Kasumi-1 (cell line): ENCODE measurements around the gene EPAS1.

ENCODE experiments used
- DNase-seq, 2 experiments: peaks; one replicate each; lab custom pipeline; 2025; lab: John Stamatoyannopoulos, UW

The EPAS1 gene

DNA sequence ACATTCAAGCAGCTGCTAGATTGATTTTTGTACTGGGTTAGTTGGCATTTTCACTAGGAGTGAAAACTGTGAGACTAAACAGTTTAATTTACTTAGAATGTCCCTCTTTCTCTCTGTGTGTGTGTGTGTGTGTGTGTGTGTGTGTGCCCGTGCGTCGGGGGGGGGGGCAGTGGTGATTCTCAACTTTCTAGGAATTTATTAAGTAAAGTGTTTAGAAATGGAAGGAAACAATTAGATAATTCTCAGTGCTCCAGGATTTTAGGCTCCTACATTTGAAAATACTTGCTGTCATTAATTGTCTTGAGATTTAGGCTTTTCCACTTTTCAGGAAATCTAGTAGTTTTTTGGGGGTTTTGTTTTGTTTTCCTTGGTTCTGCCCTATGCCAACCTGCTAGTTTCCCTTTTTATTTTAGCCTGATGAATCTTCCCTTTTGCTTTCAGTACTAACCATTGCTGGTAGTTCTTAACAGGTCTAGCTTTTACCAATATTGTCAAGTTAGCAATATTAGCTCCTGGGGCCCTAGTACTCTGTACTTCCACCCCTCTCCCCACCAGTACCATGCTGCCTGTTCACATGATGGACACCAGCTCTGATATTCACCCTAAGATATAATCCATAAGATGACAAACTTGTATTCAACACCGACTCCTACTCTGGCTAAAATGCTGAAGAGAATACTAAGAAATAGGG is 4.9 kb downstream of the EPAS1 start:
- DNase-seq, result no peak

DNA sequence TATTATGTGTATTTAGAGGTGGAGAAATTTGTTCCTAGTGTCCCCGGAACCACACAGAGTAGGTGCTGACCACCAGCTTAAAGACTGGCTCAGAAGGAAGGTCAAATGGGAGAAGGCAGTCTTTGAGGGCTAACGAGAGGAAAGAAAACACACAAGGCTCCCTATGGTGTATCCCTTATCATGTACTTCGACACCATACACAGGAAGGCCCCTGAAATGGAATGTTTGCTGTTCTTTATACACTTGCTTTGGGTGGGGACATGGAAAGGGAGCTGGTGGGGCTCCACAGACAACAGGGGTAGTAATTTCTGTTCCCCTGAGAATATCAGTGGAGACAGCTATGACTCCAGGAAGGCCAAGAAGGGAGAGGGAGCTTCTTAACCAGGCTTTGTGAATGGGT is 6.0 kb downstream of the EPAS1 start:
- DNase-seq, result no peak

DNA sequence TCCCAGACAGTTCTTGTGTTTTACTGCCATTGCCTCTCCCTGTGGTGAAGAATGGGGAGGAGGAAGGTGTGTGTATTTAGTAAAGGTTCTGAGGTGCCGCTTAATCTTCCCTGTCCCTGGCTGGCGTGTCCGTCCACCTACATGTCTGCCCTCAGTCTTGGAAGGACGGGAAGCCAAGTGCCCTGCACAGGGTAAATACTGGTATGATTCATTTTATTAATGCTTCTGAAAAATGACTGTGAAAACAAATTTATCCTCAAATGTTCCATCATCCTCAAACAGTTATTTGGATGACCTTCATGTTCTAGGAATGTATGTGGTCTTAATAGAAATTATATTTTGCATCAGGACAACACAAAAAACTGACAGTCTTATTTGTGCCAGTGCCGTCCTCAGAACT is 6.6 kb downstream of the EPAS1 start:
- DNase-seq, result no peak

DNA sequence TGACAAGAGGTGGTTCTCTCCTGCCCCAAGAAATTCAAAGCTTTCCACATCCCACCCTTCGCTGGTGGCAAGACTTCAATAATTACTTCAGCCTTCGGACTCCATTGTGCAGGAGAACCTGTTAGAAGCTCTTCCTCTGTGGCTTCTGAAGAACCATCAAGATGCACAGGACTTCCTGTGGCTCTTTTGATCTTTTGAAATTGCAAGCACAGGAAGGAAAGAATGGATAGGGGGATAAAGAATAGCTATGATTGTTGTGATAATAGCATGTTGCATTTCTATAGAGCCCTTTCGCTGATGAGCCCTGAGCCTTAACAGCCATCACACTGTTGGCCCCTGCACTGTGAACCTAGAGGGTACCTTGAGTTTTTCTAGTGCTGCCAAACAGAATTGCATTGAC is 7.4 kb downstream of the EPAS1 start:
- DNase-seq, result no peak

DNA sequence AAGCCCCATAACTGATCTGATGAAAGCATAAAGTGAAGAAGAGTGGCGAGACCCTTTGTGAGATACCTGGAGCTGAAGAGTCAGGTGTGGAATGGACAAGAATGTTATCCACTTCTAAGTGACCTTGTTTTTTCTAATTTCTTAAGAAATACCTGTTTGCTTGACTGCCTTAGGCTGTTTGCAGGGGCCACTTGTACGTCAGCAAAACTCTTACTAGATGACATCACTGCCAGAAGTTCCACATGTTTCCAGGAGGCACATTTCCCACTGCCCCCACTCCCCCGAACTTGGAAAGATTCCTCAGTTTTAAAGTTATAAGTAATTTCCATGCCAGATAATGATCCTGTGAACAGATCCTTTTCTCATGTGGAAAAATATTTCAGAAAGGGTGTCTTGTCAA is 8.0 kb downstream of the EPAS1 start:
- no peak for DNase-seq

DNA sequence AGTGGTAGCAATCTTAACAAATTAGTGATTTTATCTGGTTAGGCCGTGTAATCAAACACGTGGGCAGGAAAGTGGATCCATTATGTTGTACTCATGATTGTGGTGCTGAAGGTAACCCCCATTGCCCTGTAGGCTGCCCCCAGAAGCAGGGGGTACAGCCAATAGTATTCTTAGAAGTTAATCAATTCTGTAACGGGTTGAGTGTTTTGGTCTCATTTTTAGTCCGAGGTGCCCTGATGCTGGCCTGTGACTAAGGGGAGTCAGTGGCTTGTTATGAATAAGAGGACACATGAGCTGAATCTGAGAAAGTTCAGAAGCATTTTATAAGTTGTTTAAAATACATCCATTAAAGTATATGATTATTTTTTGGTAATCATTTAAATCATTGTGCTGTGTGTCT is 8.6 kb downstream of the EPAS1 start:
- DNase-seq, result no peak

DNA sequence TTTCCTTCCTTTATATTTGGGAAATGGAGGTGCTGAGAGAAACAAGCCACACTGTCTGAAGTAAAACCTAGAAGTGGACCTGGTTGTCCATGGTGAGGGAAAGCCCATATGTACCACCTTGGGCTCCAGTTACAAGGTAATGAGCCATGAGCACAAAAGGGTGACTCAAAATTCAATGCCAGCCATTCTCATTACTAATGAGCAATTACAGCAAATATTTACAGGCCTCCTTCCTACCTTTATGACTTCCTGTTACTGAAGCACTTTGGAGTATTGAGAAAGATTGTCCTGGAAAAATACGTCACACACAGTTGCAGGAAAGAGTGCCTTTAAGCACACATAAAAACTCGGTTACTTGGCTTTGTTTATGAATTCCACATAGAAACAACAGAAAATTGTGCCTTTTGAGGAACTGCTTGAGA is 9.1 kb downstream of the EPAS1 start:
- DNase-seq, result no peak

DNA sequence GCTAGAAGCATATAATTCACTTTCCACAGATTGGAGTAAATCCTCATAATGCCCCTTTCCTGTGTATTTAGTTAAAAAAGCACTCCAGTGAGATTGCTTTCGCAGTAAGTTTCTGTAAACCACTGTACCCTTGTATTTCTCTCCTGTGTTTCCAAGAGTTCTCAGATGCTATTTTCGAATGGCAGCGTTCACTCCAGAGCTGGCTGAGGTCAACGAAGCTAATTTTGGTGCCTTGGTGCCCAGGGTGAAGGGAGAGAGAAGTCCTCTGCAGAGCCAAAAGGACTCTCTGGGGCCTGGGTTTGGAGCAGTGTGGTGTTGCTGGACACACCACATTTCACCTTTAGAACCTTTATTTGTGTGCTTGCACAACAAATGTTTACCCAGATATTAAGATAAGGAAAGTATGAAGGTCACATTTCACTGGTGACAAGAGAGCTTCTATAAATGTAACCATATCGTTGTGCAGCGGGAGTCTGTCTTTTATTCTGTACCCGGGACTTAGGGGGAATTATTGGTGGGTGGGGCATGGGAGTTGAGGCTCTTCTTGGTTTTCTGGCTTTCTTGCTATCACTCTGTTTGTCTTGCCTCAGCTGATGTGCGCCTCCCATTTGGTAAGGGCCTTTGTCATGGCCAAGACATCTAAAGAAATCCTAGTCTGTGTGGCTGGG is 9.9 kb downstream of the EPAS1 start:
- no peak for DNase-seq

DNA sequence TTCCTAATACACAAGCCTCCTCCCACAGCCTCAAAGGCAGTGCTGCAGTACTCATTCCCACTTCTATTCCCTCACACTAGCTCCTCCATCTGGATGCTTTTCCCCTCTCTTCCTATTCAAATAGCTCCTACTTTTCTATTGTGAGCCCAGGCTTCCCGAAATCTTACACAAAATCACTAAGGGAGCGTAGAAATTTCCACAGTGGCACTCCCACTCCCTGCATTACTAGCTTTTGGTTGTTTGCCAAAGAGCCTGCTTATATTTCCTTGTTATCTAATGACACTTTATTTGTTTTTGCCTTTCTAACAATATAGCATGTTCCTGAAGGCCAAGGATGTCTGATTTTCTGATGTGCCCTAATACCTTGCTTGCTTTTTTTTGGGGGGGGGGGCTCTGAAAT is 10.9 kb downstream of the EPAS1 start:
- DNase-seq, result no peak

DNA sequence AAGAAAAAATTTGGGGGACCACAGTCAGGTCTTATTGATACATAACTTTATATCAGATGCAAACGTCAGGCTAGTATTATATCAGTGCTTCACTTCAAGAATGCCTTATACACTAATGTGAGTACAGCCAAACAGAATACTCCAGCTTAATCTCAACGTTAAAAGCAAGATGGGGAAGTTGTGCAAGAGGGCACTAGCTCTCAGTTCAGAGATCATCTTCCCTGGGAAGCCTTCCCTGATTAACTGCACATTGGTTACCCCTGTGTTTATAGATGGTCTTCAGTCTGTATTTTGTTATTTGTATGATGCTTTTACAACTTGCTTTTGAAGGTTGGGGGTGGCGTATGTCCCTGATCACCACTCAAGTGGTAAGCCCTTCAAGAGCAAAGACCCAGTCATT is 11.4 kb downstream of the EPAS1 start:
- peak; percentile 26 to 49 for DNase-seq

DNA sequence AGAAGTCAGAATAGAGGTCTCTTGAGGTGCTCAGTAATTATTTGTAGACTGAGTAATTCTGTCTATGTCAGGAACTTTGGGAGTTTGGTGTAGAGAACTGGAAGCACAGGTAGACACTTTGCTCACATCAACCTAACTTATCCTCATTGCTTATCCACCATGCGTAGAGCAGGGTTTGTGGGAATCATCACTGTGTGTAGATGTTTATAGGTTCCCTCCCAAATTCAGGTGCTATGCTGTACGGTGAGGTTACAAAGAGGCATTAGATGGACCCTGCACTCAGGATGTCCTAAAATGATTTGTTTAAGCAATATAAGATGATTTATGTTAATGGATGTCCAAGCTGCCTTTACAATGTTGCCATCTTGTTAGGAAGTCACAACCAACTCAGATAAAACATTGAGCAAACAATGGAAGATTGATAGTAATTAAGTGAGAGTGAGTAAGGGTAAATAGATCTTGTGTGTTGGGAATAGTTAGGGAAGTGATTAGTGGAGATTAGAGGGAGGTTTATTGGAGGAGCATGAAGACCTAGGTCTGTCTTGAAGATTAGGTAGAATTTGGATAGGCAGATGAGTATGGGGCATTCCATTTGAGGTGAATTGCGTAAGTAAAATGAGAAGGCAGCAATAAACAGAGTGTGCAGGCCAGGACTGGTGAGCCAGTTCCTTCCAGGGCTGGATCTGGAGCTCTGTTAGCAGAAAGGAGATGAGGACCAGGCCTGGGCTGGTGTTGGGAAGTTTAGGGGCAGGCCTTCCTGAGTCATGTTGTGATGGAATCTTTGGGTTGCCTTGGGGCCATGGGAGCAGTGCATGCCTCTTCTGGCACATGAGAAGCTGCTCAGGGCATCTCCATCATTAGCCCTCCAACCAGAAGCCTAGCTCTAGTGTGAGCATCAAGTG is 12.1 kb downstream of the EPAS1 start:
- DNase-seq, result no peak

DNA sequence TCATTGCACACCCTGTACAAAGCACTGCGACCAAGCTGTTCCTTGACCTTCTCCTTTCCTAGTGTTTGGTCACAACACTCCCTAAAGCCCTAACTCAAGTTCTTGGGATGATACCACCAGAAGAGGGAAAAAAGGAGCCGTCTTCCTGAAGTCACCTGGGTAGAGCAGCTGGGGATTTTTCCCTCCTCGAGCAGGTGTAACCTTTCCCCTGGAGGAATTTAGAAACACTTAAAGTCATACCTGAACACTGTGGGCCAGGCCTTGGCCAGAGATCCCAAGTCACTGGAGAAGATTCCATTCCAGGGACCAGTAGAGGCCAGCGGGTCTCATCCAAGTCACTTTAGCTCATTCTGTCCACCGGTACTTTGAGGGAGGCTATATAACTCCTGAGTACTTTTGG is 13.2 kb downstream of the EPAS1 start:
- DNase-seq, result no peak

DNA sequence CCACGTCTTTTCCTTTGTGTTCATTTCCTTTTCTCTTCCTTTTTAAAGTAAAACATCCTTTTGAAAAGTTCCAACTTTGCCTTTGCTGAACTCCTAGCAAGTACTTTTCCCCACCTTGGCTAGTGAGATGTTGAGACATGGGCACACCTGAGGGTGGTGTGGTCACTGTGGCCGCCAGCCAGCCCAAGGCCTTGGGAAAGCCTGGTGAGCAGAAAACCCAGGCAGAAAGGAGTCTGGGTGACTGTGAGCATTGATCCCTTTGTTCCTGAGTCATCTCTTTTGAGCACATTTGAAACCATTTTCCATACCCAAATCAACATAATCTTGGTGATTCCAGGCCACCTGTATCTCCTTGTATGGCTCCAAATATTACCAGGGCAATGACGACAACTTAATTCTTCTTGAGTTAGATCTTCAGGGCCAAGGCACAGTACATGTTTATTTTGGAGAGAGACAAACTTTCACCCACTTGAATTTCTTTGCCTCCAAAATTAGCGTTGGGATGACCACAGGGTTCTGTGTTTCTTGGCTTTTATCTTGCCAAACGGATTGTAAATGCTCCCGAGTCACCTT is 14.5 kb downstream of the EPAS1 start:
- DNase-seq, result no peak

DNA sequence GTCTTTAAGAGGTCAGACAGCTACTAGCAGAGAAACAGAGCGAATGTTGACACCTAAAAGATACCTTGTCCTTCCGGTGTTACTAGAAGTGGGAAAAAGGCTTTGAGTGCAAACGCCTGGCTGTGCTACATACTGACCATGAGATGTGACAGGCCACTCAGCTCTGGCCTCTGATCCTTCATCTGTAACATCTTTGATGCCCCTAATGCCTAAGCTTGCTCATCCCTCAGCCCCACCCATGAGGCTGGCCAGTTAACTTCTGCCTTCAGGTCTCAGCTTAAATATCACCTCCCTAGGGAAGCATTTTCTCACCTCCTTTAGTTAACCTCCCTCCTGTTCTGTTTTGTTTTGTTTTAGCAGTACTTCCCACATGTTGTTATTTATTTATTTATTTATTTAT is 15.9 kb downstream of the EPAS1 start:
- DNase-seq, result no peak

DNA sequence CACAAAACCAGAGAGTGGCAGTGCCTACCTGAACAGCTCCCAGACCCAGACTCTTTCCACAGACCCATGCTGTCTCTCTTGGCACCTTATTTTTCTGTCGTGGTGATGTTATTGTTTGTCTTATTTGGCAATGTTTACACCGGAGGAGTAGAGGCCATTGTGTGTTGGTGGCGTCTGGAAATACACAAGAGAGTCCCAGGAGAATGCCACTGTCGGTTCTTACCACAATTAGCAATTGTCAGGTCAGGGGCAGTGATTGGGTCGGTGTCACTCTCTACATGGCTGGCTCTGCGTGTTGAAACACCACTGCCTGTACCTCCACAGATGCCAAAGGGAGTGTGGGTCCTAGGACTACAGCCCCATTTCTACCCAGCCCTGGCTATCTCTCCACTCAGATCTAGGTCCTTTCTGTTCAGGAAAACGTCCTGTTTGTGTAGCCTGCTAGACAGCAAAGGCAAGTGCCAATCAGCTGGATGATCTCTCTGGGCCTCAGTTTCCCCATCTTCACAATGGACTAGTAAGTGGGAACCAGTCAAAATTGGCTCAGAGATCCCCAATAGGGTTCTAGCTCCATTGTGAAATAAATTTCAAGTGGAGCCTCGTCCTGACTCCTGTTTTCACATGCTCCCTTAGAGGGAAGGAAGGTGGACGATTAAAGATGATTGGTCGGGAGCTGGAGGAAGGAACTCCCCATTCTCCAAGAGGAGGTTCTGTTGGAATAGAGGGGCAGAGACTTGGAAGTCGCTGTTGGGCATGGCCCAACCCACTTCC is 17.0 kb downstream of the EPAS1 start:
- no peak for DNase-seq

DNA sequence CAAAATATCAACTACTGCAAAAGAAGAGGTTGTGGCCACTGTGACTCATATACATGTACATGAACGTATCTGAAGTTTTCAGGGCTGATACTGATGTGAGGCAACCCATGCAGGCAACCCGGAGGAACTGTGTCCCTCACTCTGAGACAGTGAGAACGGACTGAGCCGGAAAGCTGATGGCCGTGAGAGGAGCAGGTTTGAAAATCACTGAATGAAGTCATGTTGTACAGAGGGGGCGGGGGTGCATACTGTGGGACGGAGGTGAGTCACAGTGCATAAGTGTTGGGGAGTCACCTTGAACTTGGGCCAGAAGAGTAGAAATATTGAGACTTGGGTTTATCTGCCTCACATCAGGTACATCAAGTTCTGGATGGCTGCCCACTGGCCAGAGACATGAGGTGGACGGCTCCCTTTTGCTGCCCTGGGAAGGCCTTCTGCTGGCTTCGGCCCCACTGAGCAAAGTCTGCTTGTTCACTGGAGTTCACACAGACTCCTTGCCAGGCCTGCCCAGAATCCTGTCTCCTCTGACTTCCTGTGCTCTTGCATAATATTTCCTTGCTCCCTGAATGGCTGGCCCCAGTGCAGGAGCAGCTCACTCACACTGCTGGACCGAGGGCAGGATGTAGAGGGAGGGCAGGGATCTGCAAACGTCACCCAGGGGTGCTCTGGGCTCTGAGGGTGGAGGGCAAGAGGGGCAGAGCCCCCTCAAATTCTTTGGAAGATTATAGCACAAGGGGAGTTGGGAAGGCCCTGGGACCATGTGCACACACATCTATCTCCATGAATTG is 18.1 kb downstream of the EPAS1 start:
- DNase-seq, result peak; percentile 52 to 60

DNA sequence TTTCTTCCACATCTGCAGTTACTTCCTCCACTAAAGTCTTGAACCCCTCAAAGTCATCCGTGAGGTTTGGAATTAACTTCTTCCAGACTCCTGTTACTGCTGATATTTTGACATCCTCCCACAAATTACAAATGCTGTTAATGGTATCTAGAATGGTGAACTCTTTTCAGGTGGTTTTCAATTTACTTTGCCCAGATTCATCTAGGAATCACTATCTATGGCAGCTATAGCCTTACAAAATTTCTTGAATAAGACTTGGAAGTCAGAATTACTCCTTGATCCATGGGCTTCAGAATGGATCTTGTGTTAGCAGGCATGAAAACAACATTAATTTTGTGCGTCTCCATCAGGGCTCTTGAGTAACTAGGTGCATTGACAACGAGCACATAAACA is 19.9 kb downstream of the EPAS1 start:
- DNase-seq, result no peak

DNA sequence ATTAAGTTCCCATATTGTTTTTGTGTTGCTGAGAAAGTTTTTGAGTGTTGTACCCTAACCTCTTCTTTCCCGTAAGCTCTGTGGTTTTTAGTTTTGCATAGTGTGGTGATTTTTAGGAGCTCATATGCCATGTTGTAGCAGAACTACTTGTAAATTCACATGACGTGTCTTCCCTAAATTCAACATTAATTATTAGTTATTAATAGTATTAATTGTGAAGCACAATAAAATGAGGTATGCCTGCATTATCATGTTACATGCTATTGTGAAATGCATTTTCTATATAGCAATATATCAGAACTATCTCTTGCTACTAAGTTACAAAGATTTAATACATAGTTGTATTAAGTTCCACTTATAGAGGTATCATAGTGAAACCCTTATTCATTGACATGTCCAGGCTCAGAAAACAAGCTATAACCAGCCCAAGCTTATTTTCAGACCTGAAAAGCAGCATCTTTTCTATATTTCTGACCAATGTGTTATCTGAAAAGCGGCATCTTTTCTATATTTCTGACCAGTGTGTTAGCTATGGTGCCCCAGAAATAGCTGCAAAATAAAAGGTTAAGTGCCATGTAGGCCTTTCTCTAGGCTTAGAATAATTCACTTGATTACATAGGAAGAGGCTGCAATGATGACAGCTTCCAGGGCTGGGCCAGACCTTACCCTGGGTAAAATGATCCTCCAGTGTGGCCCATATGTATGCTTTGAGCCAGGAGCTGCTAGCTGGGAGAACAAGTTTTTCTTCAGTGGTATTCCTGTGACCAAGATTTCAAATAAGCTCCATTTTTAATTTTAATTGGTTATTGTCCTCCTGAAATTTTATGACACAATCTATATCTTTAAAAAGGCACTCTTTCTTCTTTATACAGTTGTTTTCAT is 21.6 kb downstream of the EPAS1 start:
- DNase-seq, result no peak

DNA sequence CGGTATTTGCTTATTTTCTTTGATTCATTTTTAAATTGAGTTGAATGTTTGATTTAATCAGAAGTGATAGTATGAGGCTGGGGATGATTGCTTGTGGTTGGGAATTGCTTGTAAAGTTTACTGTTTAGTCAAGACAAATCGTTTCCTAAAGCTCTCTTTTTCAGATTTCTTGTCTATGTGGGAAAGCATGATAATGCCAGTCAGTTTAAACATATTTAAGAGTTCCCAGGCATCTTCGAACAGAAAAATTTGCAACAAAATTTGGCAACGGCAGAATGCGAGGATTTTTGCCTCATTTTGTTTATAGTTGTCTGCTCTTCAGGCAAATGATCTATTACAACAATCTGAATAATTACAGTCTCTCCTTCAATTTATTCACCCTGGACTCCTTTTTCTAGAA is 22.5 kb downstream of the EPAS1 start:
- no peak for DNase-seq

DNA sequence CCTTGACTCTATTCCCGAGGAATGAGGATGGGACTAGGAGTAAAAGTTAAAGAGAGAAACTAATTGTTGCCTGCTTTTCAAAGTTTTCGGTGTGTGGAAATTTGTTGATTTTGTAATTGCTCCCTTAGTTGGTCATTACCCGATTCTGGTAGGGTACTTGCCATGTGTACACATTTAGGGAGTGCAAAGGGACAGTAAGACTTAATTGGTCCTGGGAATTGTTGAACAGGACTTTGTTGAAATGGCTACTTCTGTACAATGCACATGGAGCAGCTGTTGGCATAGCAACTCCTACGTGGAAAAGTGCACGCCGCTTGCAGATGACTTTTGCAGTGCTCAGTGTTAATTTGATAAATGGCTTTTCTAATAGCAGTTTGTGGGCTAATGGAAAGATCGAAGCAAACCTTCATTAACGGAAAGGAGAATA is 22.9 kb downstream of the EPAS1 start:
- DNase-seq, result no peak
